ENCODE measurements around the gene ADAMTS2.

Gene ADAMTS2

GRCh38 chr5:179135441-179136215 is 209.6 kb downstream of the ADAMTS2 start:
- in situ Hi-C loops (cut with HindIII; ENCODE audit: low sequenced_read_pairs) = no loop called here

GRCh38 chr5:179135006-179135405 is 210.3 kb downstream of the ADAMTS2 start:
- in situ Hi-C loops (cut with HindIII; ENCODE audit: low sequenced_read_pairs) = no loop called here

GRCh38 chr5:179134511-179134910 is 210.8 kb downstream of the ADAMTS2 start:
- in situ Hi-C loops (cut with HindIII; ENCODE audit: low sequenced_read_pairs) = no loop called here

- in situ Hi-C loops (cut with HindIII; ENCODE audit: low sequenced_read_pairs) = no loop called here
These were observed 212.5 kb downstream of the ADAMTS2 start for GRCh38 chr5:179132586-179133355.

- in situ Hi-C loops (cut with HindIII; ENCODE audit: low sequenced_read_pairs) = no loop called here
These were observed 213.2 kb downstream of the ADAMTS2 start for GRCh38 chr5:179131886-179132585.

GRCh38 chr5:179131321-179131835 is 213.9 kb downstream of the ADAMTS2 start:
- in situ Hi-C loops (cut with HindIII; ENCODE audit: low sequenced_read_pairs) = no loop called here

- in situ Hi-C loops (cut with HindIII; ENCODE audit: low sequenced_read_pairs) = no loop called here
These were observed 215.1 kb downstream of the ADAMTS2 start for GRCh38 chr5:179130101-179130681.

GRCh38 chr5:179129607-179130071 is 215.6 kb downstream of the ADAMTS2 start:
- in situ Hi-C loops (cut with HindIII; ENCODE audit: low sequenced_read_pairs) = no loop called here

GRCh38 chr5:179128976-179129375 is 216.3 kb downstream of the ADAMTS2 start:
- in situ Hi-C loops (cut with HindIII; ENCODE audit: low sequenced_read_pairs) = no loop called here

- in situ Hi-C loops (cut with HindIII; ENCODE audit: low sequenced_read_pairs) = no loop called here
These were observed 217.3 kb downstream of the ADAMTS2 start for GRCh38 chr5:179128041-179128365.

GRCh38 chr5:179127136-179128040 is 217.9 kb downstream of the ADAMTS2 start:
- in situ Hi-C loops (cut with HindIII; ENCODE audit: low sequenced_read_pairs) = no loop called here

- in situ Hi-C loops (cut with HindIII; ENCODE audit: low sequenced_read_pairs) = no loop called here
These were observed 218.7 kb downstream of the ADAMTS2 start for GRCh38 chr5:179126506-179126991.

GRCh38 chr5:179125789-179126505 is 219.3 kb downstream of the ADAMTS2 start:
- in situ Hi-C loops (cut with HindIII; ENCODE audit: low sequenced_read_pairs) = no loop called here

- in situ Hi-C loops (cut with HindIII; ENCODE audit: low sequenced_read_pairs) = no loop called here
These were observed 220.1 kb downstream of the ADAMTS2 start for GRCh38 chr5:179124853-179125788.

GRCh38 chr5:179124273-179124852 is 220.9 kb downstream of the ADAMTS2 start:
- in situ Hi-C loops (cut with HindIII; ENCODE audit: low sequenced_read_pairs) = no loop called here

- in situ Hi-C loops (cut with HindIII; ENCODE audit: low sequenced_read_pairs) = no loop called here
These were observed 221.6 kb downstream of the ADAMTS2 start for GRCh38 chr5:179123491-179124272.

GRCh38 chr5:179123109-179123426 is 222.2 kb downstream of the ADAMTS2 start:
- in situ Hi-C loops (cut with HindIII; ENCODE audit: low sequenced_read_pairs) = no loop called here
